ENCODE measurements around the gene TP53BP1.

DNA sequence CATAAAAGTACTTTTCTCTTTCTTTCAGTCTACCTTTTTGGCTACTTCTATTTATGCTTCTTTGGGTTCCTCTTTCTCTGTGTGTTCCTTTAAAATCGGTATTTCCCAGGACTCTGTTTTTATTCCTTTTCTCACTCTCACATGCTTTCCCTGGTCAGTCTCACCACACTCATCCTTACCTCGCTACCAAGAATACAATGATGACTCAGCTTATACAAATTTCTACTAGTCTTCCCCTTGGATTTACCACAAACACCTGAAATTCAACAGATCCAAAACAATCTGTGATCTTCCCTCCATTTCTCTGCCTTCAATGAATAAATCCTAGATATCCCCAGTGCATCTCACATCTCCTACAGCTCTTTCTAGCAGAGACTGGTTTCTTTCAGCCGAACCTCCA lies 69.2 kb downstream of the TP53BP1 start:
- TF ChIP-seq CTCF (IDR thresholded peaks at IDR 0.05) (no peak), POLR2AphosphoS5 (IDR thresholded peaks at IDR 0.05; ENCODE audit: insufficient read depth in 1 of 2, low read depth in 1 of 2) (no peak)
